OCI-LY1 (cell line): ENCODE measurements around the gene COL6A3.

Experiments
- EZH2 ChIP-seq: fragments of 200-600 bp; sonication (generic), shearing (Covaris generic); IDR thresholded peaks from 2 replicates; pipeline ENCODE4 v1.8.0; 2017; ENCODE audit warnings: borderline replicate concordance, mixed run types, mild to moderate bottlenecking, antibody characterized with exemption, low read length, moderate library complexity, mixed read lengths
- TF ChIP-seq, protein P1 (sequence below): fragments of 200-600 bp; sonication (generic), shearing (Covaris generic); IDR thresholded peaks from 2 replicates; pipeline ENCODE4 v1.5.1; 2017; ENCODE audit warnings: mild to moderate bottlenecking, antibody characterized with exemption, low read length, moderate library complexity, mixed read lengths

DNA sequence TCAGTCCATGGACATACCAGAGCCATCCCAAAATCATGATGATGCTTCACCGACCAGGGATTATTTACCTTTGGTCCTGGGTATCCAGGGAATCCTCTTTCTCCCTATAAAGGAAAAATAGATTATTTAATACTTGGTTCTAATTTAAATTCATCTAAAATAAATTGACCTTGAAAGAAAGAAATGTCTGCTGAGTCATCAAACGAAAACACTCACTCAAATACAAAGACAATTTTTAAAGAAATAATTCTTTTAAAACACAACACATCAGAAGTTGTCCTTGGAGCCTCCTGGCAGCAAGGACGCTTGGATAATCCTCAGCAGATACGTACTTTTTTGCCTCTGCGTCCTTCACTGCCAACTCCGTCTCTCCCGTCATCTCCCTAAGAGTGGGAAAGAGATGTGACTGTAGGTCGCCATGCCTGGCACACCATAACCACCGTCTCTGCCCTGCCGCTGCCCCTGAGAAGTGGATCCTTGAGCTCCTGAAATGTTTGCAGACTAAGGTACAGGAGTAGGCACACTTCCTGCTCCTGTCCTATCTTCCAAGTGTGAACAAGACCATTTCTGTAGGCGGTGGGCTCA lies 65.6 kb downstream of the COL6A3 start:
- TF ChIP-seq, protein P1, sequence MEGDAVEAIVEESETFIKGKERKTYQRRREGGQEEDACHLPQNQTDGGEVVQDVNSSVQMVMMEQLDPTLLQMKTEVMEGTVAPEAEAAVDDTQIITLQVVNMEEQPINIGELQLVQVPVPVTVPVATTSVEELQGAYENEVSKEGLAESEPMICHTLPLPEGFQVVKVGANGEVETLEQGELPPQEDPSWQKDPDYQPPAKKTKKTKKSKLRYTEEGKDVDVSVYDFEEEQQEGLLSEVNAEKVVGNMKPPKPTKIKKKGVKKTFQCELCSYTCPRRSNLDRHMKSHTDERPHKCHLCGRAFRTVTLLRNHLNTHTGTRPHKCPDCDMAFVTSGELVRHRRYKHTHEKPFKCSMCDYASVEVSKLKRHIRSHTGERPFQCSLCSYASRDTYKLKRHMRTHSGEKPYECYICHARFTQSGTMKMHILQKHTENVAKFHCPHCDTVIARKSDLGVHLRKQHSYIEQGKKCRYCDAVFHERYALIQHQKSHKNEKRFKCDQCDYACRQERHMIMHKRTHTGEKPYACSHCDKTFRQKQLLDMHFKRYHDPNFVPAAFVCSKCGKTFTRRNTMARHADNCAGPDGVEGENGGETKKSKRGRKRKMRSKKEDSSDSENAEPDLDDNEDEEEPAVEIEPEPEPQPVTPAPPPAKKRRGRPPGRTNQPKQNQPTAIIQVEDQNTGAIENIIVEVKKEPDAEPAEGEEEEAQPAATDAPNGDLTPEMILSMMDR = no peak
- TF ChIP-seq EZH2 = no peak
